ENCODE data around the gene LTB.

Gene LTB

GRCh38 chr6:31546339-31546957, 35.8 kb downstream of the LTB start, which contains the start of gene ATP6V1G2:
ATP6V1G2 (minus strand) TSS chr6:31546608; CDS start chr6:31546559, 49 bp downstream.
- DNase-seq: peak; percentile 89

- no peak for DNase-seq
Observed at GRCh38 chr6:31545291-31545690, 36.9 kb downstream of the LTB start.

GRCh38 chr6:31544676-31545075, 37.5 kb downstream of the LTB start:
- no peak for DNase-seq

DNA sequence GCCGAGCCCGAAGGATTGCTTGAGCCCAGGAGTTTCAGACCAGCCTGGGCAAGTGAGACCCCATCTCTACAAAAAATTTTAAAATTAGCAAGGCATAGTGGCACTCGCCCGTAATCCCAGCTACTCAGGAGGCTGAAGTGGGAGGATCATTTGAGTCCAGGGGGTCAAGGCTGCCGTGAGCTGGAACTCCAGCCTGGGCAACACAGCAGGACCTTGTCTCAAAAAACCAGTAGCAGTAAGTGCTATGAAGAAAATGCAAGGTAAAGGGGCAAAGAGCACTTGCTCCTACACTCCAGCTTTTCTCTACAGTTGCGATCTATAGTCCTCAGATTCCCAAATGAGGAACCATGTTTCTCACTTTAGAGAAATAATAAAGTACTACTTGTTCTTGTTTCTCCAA, 38.6 kb downstream of the LTB start:
- DNase-seq: no peak

GRCh38 chr6:31541658-31542521, 40.3 kb downstream of the LTB start, which contains the start of gene DDX39B:
DDX39B (minus strand) TSS chr6:31542003; CDS start chr6:31540532, 1,471 bp downstream.
- DNase-seq: peak; percentile 96

DNA sequence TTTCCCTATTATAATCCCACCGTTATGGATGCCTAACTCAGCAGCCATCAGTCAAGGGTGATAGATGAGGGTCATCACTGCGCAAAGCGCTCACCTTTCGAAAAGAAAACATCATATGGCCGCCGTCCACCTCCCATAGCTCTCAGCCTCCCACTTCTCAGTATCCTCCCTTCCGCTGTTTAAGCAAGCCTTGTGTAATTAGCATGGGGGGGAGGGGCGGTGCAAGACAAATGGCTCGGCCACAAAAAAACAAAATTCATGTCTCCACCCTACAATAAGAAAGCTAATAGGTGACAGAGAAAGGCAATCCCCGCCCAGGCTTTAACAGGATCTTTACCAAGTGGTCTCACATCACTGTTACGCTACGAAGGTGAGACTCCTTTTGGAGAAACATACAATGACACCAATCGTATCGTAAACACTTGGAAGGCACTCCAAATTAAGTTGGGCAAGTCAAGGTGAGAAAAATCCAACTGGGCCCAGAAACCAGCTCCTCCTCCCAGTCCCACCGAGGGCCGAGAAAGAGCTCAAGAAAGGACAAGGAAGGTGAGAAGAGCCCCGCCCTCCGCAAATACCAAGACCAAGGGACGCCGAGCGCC, 41.1 kb downstream of the LTB start:
- DNase-seq: peak; percentile 85

DNA sequence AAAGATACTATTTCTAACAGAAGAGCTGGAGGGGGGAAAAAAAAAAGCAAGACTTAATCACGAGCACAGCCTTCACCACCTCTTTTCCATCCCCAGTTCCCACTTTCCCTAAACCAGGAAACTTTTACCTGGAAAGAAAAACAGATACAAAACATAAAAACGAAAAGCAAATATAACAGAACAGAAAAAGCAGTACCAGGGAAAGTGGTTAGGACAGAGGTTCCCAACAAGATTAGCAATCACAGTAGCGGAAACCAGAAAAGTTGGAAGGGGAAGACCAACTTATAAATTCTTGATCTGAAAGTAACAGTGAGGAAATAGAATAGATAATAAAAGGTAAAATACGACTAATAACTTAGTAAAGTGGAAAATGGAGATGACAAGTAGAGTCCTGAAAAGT, 41.6 kb downstream of the LTB start:
- DNase-seq: no peak

DNA sequence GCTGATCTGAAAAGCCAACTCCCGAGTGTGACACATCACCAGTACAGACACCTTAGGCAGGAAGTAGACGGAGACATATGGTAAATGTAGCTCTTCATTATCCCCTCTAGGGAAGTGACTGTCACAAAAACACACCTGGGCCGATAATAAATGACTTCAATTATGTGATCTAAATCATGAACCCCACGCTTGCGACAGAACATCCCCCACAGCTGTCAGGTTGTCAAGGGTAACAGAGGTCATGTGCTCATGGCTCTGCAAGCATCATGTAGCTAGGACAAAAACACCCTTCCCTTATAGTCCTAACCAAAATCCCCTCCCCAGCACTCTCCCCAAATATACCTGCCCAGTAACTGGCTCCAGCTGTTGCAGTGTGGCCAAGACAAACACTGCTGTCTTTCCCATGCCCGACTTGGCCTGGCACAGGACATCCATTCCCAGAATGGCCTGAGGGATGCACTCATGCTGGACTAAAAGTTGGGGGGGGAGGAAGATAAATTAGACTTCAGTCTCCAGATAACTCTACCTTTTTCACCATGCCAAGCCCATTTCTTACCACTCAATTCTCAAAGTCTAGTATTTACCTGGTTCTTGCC, 43.3 kb downstream of the LTB start:
- peak; percentile 44 for DNase-seq

DNA sequence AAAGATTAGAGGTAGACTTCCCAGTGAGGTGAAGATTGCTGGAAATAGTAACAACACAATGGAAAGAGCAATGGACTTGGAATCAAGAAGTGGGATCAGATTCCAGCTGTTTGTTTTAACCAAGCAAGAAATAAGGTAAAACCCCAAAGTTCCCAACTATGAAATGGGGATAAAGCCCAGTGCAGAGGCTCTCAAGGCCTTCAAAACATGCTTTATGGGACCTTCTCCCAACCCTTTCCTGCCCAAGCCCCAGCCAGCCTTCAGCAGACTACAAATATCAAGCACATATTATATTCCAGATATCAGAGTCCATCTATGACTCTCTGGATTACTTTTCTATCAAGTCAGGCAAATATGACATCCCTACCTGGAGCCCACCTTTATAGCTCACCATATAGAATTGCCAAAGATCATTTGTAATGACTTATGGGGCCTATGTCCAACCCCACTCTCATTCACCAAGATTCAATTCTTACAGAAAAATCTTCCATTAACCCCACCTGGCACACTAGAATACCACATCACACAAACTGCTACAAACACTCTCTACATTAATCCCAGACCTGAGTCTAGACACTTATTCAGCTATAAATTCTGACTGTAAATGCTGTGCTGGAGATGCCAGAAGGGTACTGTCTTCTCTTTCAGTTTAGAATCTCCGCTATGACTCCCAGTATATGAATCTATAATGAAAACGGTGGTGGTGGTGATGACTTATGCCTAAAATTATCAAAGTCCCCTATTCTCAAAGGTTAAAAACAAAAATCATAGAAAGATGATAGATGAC, 46.5 kb downstream of the LTB start:
- DNase-seq: no peak

GRCh38 chr6:31534521-31535040, 47.6 kb downstream of the LTB start:
- DNase-seq: no peak

- DNase-seq: no peak
Observed at GRCh38 chr6:31534011-31534410, 48.2 kb downstream of the LTB start.

DNA sequence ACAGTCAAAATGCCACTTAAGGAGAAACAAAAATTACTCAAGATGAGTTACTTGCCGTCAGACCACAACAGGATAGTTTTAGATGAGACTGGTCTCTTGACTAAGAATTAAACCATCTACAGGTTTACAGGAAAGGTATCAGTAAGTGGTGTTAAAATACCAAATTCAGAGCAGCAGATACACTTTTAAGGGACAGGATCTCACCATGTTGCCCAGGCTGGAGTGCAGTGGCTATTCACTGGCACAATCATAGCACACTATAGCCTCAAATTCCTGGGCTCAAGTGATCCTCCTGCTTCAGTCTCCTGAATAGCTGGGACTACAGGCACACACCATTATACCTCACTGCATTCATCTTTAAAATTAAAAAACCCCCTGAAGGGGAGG, 48.8 kb downstream of the LTB start:
- no peak for DNase-seq

- DNase-seq: no peak
Observed at GRCh38 chr6:31532644-31533454, 49.4 kb downstream of the LTB start.

DNA sequence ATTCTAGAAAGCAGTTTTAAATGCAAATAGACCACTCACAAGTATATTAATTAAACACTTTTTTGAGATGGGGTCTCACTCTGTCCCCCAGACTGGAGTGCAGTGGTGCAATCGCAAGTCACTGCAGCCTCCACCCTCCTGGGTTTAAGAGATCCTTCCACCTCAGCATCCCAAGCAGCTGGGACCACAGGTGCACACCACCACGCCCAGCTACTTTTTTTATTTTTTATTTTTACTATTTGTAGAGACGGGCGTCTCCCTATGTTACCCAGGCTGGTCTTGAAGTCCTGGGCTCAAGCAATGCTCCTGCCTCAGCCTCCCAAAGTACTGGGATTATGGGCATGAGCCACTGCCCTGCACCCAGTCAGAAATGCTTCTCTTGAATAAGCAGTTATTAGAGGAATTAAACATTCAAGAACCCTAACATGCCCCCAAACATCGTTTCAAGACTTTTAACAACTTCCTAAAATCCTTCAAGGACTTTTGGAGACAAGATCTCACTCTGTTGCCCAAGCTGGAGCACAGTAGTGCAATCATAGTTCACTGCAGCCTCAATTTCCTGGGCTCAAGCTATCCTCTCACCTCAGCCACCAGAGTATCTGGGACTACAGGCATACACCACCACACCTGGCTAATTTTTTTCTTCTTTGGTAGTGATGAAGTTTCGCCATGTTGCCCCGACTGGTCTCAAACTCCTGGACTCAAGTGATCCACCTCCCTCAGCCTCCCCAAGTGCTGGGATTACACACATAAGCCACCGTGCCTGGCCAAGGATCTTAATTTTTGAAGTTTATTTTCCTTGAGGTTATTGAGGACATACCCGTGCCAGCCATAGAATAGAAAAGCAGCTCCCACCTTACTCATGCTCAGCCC, 50.2 kb downstream of the LTB start:
- DNase-seq: no peak

DNA sequence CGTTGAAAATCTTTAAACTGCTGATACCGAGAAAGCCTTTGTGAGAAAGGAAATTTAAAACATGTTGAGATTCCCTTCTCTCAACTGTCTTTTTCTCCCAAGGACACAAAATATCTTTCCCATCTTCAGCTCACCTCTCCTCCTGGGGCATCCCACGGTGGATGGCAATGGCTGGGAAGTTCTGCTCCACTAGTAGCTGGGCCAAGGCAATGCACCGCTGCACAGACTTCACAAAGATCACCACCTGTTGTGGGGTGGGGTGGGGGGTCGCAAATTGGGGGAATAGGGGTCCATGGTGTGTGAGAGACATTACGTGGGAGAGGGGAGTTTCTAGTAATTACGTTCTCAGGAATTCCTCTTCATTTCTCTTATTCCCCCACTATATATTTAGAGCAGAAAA, 51.1 kb downstream of the LTB start:
- no peak for DNase-seq

- no peak for DNase-seq
Observed at GRCh38 chr6:31530659-31531058, 51.6 kb downstream of the LTB start.
